Measurements from ENCODE around the gene NES. TPM values are rescaled to one million over a fixed set of nuclear protein-coding genes. Genes with fewer than 3 reads are reported as not detected.

The NES gene
- polyA plus RNA-seq, 1 donor, result 146 TPM

DNA sequence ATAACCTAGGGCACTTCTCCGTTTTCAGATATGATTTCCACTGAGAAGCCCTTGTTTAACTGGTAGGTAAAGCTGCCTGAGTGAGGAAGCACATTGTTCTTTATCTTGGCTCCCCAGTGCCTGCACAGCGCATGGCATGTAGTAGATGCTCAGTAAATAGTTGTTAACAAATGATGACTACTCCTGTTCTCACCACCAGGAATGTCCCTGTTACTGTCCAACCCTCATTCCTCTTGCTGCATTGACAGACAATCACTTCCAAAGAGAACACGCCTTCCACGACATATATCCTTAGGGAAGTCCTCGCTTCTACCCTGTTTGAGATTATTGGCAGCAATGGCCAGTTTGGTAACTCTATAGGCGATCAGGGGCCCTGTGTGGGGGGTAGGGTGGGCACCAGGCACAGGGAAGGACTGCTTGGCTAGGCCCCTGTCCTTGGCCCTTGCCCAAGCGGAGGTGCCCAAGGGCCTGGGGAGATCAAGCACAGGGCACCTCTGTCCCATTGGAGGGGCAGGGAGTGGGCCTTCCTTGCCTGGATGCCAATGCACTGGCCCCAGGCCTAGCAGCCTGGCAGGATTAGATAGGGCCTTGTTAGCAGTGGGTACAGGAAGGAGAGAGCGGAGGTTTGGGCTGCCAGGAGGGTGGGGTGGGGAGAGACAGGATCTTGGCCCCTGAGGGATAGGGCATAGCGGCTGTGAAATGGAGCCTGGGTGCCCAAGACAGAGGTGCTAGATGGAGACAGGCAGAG, 10.2 kb downstream of the NES start:
- DNase-seq, result no peak

GRCh38 chr1:156665539-156665938, 11.7 kb downstream of the NES start:
- no peak for DNase-seq

DNA sequence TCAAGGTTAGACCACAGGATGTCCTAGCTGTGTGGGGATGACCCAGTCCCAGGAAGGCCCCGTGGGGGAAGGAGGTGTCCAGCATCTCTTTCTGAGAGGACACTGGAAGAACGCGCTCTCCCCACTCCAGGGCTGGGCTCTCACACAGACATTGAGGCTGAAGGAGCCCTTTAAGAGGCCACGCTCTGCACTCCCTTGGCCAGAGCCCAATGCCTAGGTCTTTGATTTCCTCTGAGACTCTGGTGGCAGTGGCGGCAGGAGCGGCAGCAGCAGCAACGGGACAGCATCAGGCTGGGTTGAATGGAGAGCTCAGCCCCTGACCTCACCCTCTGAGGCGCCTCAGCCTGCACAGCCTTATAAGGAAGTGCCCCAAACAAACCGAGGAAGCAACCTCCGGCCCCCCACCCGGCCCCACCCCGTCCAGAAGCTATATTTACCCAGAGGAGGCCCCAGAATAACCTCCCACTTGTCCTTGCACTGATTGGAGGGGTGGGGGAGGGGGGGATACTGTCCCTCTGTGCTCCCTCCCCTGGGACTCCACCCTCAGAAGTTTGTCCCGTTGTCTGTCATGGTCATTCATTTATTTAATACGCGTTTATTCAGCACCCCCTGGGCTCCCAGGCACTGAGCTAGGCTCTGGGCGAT, 12.3 kb downstream of the NES start:
- DNase-seq, result no peak

- DNase-seq, result peak; percentile 55
These were observed 13.0 kb downstream of the NES start for GRCh38 chr1:156664046-156664766.

GRCh38 chr1:156663178-156663577, 14.0 kb downstream of the NES start:
- DNase-seq, result no peak

DNA sequence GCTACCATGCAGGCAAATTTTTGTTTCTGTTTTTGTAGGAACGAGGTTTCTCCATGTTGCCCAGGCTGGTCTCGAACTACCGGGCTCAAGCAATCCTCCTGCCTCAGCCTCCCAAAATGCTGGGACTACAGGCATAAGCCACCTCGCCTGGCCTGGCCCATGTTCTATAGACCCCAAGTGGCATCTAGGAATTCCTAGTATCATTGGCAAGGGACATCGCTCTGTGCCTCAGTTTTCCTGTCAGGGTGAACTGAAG, 14.5 kb downstream of the NES start:
- no peak for DNase-seq

DNA sequence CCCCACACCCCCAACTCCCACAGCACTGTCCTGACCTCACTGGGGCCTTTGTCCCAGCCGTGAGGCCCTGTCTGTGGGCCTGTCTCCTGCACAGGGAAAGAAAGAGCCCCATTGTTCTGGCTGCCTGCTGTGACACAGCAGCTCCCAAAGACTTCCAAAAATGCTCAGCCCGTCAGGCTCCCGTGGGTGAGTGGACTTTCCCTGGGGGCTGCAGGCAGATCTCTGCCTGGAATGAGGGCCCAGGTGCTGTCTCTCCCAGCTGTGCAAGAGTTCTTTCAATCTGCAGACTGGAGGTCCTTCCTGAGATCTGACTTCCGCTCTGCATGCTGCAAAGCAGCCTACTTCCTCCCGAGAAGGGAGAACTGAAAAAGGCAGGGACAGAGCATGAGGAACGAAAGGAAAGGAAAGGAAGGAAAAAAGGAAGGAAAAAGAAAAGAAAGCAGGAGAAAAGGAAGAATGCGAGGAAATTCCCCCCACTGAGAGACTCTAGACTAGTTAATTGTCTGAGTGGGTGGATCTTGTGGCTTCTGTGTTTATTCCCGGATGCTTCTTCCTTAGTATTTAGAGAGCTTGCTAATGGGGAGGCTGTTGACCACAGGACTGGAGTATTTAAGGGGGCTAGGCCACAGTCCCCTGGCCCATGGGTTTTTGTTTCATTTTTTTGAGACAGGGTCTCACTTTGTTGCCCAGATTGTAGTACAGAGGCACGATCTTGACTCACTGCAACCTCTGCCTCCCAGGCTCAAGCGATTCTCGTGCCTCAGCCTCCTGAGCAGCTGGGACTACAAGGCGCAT, 15.0 kb downstream of the NES start:
- DNase-seq, result no peak

DNA sequence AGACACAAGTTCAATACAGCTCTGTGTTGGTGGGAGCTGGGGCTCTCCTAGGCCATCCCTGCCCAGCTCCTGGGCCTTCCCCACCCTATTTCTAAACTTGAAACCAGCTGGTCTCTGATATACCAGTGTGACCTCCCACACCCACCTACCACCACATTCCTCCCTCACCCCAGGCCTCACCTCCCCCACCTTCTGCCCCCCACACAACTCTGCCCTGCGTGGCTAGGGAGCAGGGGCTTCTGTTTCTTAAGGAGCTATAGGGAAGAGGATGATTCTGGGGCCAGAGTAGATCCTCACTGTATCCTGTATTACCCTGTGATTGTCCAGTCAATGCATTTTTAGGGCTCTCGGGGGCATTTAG, 16.5 kb downstream of the NES start:
- DNase-seq, result no peak

DNA sequence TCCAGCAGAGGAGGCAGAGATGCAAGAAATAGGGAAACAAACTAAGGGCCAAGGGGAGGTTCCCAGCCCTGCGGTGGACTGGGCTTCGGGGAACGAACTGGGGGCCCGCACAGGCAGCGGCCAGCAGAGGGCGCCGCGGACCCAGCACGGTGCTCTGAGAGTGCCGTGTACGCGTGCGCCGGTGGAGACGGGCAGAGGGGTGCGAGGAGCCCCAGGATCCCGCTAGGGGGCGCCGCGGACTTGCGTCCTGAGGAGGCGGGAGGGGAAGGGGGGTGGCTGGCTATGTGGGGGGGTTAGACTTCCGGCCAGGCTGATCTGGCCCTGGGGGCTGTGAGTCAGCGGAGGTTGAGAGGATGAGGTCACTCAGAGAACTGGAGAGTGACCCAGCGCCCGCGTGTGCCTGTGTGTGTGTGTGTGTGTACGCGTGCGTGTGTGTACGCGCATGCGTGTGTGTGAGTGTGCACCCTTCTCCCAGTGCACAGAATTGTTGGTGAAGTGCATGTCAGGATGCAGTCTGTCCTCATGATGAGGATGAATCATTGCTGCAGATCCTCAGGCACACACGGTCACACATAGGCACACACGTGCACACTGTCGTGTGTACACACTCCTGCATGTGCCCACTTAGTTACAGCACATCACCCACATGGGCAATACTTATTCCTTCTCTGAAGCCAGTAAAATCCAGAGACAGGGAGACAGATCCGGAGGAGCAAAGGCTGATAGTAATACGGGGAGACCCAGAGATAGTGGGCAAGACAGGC, 17.0 kb downstream of the NES start:
- DNase-seq, result peak; percentile 95

GRCh38 chr1:156659661-156659987, 17.6 kb downstream of the NES start:
- DNase-seq, result no peak

DNA sequence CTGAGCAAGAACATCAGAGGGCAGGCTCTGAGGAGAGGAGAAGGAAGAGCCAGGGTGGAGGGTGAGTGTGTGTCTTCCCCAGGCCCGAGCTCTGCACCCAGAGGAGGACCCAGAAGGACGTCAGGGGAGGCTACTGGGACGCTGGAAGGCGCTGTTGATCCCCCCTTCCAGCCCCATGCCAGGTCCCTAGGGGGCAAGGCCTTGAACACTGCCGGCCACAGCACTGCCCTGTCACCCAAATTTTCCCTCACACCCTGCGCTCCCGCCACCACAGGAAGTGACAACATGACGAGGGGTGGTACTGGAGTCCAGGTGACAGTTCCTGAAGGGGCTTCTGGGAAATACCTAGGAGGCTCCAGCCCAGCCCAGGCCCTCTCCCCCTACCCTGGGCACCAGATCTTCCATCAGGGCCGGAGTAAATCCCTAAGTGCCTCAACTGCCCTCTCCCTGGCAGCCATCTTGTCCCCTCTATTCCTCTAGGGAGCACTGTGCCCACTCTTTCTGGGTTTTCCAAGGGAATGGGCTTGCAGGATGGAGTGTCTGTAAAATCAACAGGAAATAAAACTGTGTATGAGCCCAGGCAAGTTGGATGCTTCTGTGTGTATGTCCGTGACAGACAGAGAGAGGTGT, 18.1 kb downstream of the NES start:
- no peak for DNase-seq

DNA sequence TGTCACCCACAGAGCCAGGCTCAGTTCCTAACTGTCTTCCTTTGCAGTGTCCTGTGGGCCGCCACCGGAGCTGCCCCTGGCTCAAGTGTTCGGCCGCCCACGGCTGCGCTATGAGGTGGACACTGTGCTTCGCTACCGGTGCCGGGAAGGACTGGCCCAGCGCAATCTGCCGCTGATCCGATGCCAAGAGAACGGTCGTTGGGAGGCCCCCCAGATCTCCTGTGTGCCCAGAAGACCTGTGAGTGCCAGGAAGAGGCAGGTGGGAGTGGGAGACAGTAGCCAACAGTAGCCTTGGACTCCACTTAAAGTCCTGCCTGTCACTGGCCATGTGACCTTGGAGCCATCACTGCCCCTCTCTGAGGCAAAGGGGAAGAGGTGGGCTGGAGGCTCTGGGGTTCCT, 18.7 kb downstream of the NES start:
- DNase-seq, result no peak

DNA sequence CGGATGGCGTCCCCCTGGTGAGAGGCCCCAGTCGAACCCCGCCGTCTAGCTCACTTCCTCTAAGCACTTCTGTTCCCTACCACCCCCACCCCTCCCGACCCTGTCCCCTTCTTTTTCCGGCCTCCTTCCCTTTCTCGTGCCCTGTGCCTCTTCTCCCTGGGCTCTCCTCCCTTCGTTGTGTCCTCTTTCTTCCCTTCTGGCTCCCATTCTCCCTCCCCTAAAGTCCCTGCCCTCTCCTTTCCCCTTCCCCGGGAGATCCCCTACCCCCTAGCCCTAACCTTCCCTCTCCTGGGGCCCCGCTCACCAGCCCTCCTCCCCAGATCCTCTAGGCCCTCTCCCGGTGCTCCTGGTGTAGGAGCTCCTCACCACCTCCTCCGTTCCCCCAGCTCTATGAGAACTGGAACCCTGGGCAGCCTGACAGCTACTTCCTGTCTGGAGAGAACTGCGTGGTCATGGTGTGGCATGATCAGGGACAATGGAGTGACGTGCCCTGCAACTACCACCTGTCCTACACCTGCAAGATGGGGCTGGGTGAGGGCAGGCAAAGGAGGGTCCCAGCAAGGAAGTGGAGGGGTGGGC, 19.4 kb downstream of the NES start:
- DNase-seq, result no peak

- no peak for DNase-seq
These were observed 20.1 kb downstream of the NES start for GRCh38 chr1:156656806-156657740.

GRCh38 chr1:156655904-156656516, 21.2 kb downstream of the NES start:
- DNase-seq, result no peak

GRCh38 chr1:156655151-156655903, 21.9 kb downstream of the NES start:
- no peak for DNase-seq

GRCh38 chr1:156654700-156655099, 22.5 kb downstream of the NES start:
- DNase-seq, result no peak

- no peak for DNase-seq
These were observed 24.2 kb downstream of the NES start for GRCh38 chr1:156652992-156653355.

Measured in left kidney (tissue), 2 donors.